Body of pancreas (tissue), 4 donors: Measurements from ENCODE around the gene CPOX.

ENCODE experiments used
- CTCF ChIP-seq, 7 experiments: fragments of 450-650 bp in 4 of 7; fragments of 200-600 bp in 3 of 7; sonication (generic) in 3 of 7; IDR thresholded peaks; one replicate each; pipeline ENCODE4 v1.5.1; 2016 to 2019; ENCODE audit warnings: antibody characterized with exemption in 7 of 7
- POLR2A ChIP-seq, 3 donors: fragments of 450-650 bp; IDR thresholded peaks; one replicate each; pipeline ENCODE4 v1.6.1; 2016; ENCODE audit warnings: antibody characterized with exemption in 3 of 3, mild to moderate bottlenecking in 2 of 3

- TF ChIP-seq CTCF (IDR thresholded peaks at IDR 0.05) (no peak), POLR2A (IDR thresholded peaks at IDR 0.05) (no peak)
Measured at GRCh38 chr3:98545940-98546339, 47.5 kb downstream of the CPOX start.
